ENCODE results near the gene BOLA2. TPM values are rescaled to one million over a fixed set of nuclear protein-coding genes. Genes with fewer than 3 reads are reported as not detected.
"Not testable (repeated sequence)": the region's sequence is repeated elsewhere in the genome, so short reads cannot be mapped to it uniquely, and the experiment has no call there.

Gene BOLA2
- total RNA-seq, result 10 to 100 TPM in 1 of 2 donors, 1 to 10 TPM in 1; 9.3 to 11.0 TPM
- total RNA-seq, result 0 reads per million in 2 donors

- not testable (repeated sequence) for H3K27ac Mint-ChIP-seq, DNase-seq, H3K4me3 Mint-ChIP-seq
Measured at GRCh38 chr16:29454269-29454668, at the start of gene BOLA2, which contains the start of gene SLX1B. TSS of gene BOLA2 (minus strand) at chr16:29454351. CDS start at chr16:29454253, 98 bp downstream. TSS of gene SLX1B (plus strand) at chr16:29454533.

GRCh38 chr16:29482276-29482675 lies 28.1 kb upstream of the BOLA2 start:
- not testable (repeated sequence) for H3K27me3 Mint-ChIP-seq; H3K27ac Mint-ChIP-seq; H3K9me3 ChIP-seq (ENCODE audit: control insufficient read depth, low read length, poor library complexity, severe bottlenecking); H3K36me3 Mint-ChIP-seq (ENCODE audit: low read depth); ATAC-seq; H3K4me1 Mint-ChIP-seq; H3K4me3 Mint-ChIP-seq
- DNase-seq, result peak in 2 of 3 donors; percentile 0 to 6

More at GRCh38 chr16:29454269-29454668, at the start of gene BOLA2, which contains the start of gene SLX1B:
- peak; percentile 89 for ATAC-seq
- H3K27me3 Mint-ChIP-seq; H3K36me3 Mint-ChIP-seq (ENCODE audit: low read depth); H3K4me1 Mint-ChIP-seq; H3K9me3 ChIP-seq (ENCODE audit: control insufficient read depth, low read length, poor library complexity, severe bottlenecking): not testable (repeated sequence)

GRCh38 chr16:29472065-29472464 lies 17.9 kb upstream of the BOLA2 start:
- not testable (repeated sequence) for H3K27ac Mint-ChIP-seq; DNase-seq; H3K27me3 Mint-ChIP-seq; H3K4me1 Mint-ChIP-seq; H3K9me3 ChIP-seq (ENCODE audit: control insufficient read depth, low read length, poor library complexity, severe bottlenecking); H3K36me3 Mint-ChIP-seq (ENCODE audit: low read depth); H3K4me3 Mint-ChIP-seq
- ATAC-seq, result peak; percentile 57

GRCh38 chr16:29469660-29470059 lies 15.5 kb upstream of the BOLA2 start:
- peak; percentile 79 for ATAC-seq

GRCh38 chr16:29467654-29468366 lies 13.7 kb upstream of the BOLA2 start:
- H3K9me3 ChIP-seq (ENCODE audit: control insufficient read depth, low read length, poor library complexity, severe bottlenecking); H3K36me3 Mint-ChIP-seq (ENCODE audit: low read depth); H3K27ac Mint-ChIP-seq; DNase-seq; H3K27me3 Mint-ChIP-seq; ATAC-seq; H3K4me3 Mint-ChIP-seq; H3K4me1 Mint-ChIP-seq: not testable (repeated sequence)

More at GRCh38 chr16:29469660-29470059, 15.5 kb upstream of the BOLA2 start:
- H3K9me3 ChIP-seq (ENCODE audit: control insufficient read depth, low read length, poor library complexity, severe bottlenecking); H3K27ac Mint-ChIP-seq; H3K4me1 Mint-ChIP-seq; H3K36me3 Mint-ChIP-seq (ENCODE audit: low read depth); H3K27me3 Mint-ChIP-seq: not testable (repeated sequence)
- H3K4me3 Mint-ChIP-seq, result peak overlapping the region; percentile 80
- peak in 2 of 3 donors; percentile 20 to 36 for DNase-seq

- not testable (repeated sequence) for H3K36me3 Mint-ChIP-seq (ENCODE audit: low read depth); H3K27me3 Mint-ChIP-seq; H3K9me3 ChIP-seq (ENCODE audit: control insufficient read depth, low read length, poor library complexity, severe bottlenecking); H3K4me1 Mint-ChIP-seq; DNase-seq; H3K27ac Mint-ChIP-seq; H3K4me3 Mint-ChIP-seq
- peak; percentile 47 for ATAC-seq
Measured at GRCh38 chr16:29466904-29467303, 12.8 kb upstream of the BOLA2 start.

GRCh38 chr16:29465985-29466824 lies 12.1 kb upstream of the BOLA2 start:
- H3K36me3 Mint-ChIP-seq (ENCODE audit: low read depth); H3K9me3 ChIP-seq (ENCODE audit: control insufficient read depth, low read length, poor library complexity, severe bottlenecking); H3K27ac Mint-ChIP-seq; H3K27me3 Mint-ChIP-seq; DNase-seq; H3K4me3 Mint-ChIP-seq; H3K4me1 Mint-ChIP-seq: not testable (repeated sequence)
- peak; percentile 69 for ATAC-seq

- ATAC-seq, result peak; percentile 5
- H3K27me3 Mint-ChIP-seq; H3K9me3 ChIP-seq (ENCODE audit: control insufficient read depth, low read length, poor library complexity, severe bottlenecking); DNase-seq; H3K36me3 Mint-ChIP-seq (ENCODE audit: low read depth); H3K4me1 Mint-ChIP-seq; H3K27ac Mint-ChIP-seq; H3K4me3 Mint-ChIP-seq: not testable (repeated sequence)
Measured at GRCh38 chr16:29460647-29461030, 6.5 kb upstream of the BOLA2 start.

GRCh38 chr16:29459706-29460646 lies 5.8 kb upstream of the BOLA2 start, which contains the start of gene SULT1A4:
TSS of gene SULT1A4 (plus strand) at chr16:29459913. CDS start at chr16:29461386, 1,473 bp downstream.
- not testable (repeated sequence) for H3K4me1 Mint-ChIP-seq; H3K36me3 Mint-ChIP-seq (ENCODE audit: low read depth); H3K27me3 Mint-ChIP-seq; H3K27ac Mint-ChIP-seq; DNase-seq; H3K9me3 ChIP-seq (ENCODE audit: control insufficient read depth, low read length, poor library complexity, severe bottlenecking); H3K4me3 Mint-ChIP-seq
- ATAC-seq, result peak; percentile 9

- H3K36me3 Mint-ChIP-seq (ENCODE audit: low read depth); ATAC-seq; H3K4me3 Mint-ChIP-seq; H3K9me3 ChIP-seq (ENCODE audit: control insufficient read depth, low read length, poor library complexity, severe bottlenecking); DNase-seq; H3K27me3 Mint-ChIP-seq; H3K27ac Mint-ChIP-seq; H3K4me1 Mint-ChIP-seq: not testable (repeated sequence)
Measured at GRCh38 chr16:29457660-29458059, 3.5 kb upstream of the BOLA2 start.

- not testable (repeated sequence) for H3K9me3 ChIP-seq (ENCODE audit: control insufficient read depth, low read length, poor library complexity, severe bottlenecking); H3K4me1 Mint-ChIP-seq; H3K4me3 Mint-ChIP-seq; H3K27me3 Mint-ChIP-seq; DNase-seq; H3K27ac Mint-ChIP-seq; H3K36me3 Mint-ChIP-seq (ENCODE audit: low read depth)
- peak; percentile 75 for ATAC-seq
Measured at GRCh38 chr16:29454828-29455227, 677 bp upstream of the BOLA2 start.

GRCh38 chr16:29453754-29454153 lies 397 bp downstream of the BOLA2 start:
- DNase-seq, result not testable (repeated sequence)

GRCh38 chr16:29425390-29425789 lies 28.8 kb downstream of the BOLA2 start:
- DNase-seq; H3K4me3 Mint-ChIP-seq; H3K36me3 Mint-ChIP-seq (ENCODE audit: low read depth); H3K4me1 Mint-ChIP-seq; ATAC-seq; H3K27me3 Mint-ChIP-seq; H3K27ac Mint-ChIP-seq; H3K9me3 ChIP-seq (ENCODE audit: control insufficient read depth, low read length, poor library complexity, severe bottlenecking): not testable (repeated sequence)

More at GRCh38 chr16:29453754-29454153, 397 bp downstream of the BOLA2 start:
- H3K4me1 Mint-ChIP-seq; H3K27me3 Mint-ChIP-seq; H3K9me3 ChIP-seq (ENCODE audit: control insufficient read depth, low read length, poor library complexity, severe bottlenecking); H3K4me3 Mint-ChIP-seq; H3K36me3 Mint-ChIP-seq (ENCODE audit: low read depth); H3K27ac Mint-ChIP-seq: not testable (repeated sequence)
- peak; percentile 32 for ATAC-seq

Data from T-helper 17 cell (primary cell).